ENCODE results near the gene CACNA1D.
A peak's percentile ranks its signal among the peaks of the same experiment; 100 is the strongest.

The CACNA1D gene

GRCh38 chr3:53801319-53801718 lies 306.9 kb downstream of the CACNA1D start:
- H3K4me3 ChIP-seq (ENCODE audit: low read length), result no peak overlapping the region
- DNase-seq (ENCODE audit: low read depth), result no peak
- TF ChIP-seq CTCF (conservative IDR thresholded peaks at IDR 0.05; ENCODE audit: low read depth, low read length), result no peak

- no peak for TF ChIP-seq CTCF (conservative IDR thresholded peaks at IDR 0.05; ENCODE audit: low read depth, low read length)
- no peak overlapping the region for H3K4me3 ChIP-seq (ENCODE audit: low read length)
- DNase-seq (ENCODE audit: low read depth), result no peak
These were observed 308.0 kb downstream of the CACNA1D start for GRCh38 chr3:53802256-53802880.

DNA sequence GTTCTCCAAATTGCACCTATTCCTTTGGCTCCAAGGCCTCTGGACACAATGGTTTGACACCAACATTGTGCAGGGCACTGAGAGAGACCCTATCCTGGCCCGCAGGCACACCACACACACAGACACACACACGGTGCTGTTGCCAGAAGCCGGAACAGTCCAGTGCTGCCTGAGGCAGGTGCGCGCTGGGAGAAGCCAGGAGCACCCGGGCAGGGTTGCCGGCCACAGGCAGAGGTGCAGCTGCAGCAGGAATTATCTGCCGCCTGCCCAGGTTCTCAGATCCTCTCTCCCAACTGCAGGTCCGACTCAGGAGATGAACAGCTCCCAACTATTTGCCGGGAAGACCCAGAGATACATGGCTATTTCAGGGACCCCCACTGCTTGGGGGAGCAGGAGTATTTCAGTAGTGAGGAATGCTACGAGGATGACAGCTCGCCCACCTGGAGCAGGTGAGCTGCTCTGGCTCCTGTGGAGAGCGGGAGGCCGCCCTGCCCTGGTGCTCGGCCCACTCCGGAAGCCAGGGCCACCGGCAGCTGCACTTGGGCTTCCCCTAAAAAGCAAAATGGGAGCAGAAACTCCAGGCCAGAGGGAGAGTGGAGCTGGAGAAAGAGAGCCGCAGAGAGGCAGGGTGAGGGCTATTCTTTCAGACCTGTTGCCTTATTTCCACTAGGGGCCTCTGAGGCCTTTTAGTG lies 308.9 kb downstream of the CACNA1D start:
- H3K4me3 ChIP-seq (ENCODE audit: low read length), result no peak overlapping the region
- DNase-seq (ENCODE audit: low read depth), result no peak
- no peak for TF ChIP-seq CTCF (conservative IDR thresholded peaks at IDR 0.05; ENCODE audit: low read depth, low read length)

- TF ChIP-seq CTCF (conservative IDR thresholded peaks at IDR 0.05; ENCODE audit: low read depth, low read length), result no peak
- no peak overlapping the region for H3K4me3 ChIP-seq (ENCODE audit: low read length)
- DNase-seq (ENCODE audit: low read depth), result no peak
These were observed 309.6 kb downstream of the CACNA1D start for GRCh38 chr3:53803816-53804695.

- no peak overlapping the region for H3K4me3 ChIP-seq (ENCODE audit: low read length)
- peak; percentile 34 for DNase-seq (ENCODE audit: low read depth)
- no peak for TF ChIP-seq CTCF (conservative IDR thresholded peaks at IDR 0.05; ENCODE audit: low read depth, low read length)
These were observed 310.5 kb downstream of the CACNA1D start for GRCh38 chr3:53804697-53805462.

GRCh38 chr3:53805463-53806159 lies 311.2 kb downstream of the CACNA1D start:
- no peak overlapping the region for H3K4me3 ChIP-seq (ENCODE audit: low read length)
- no peak for DNase-seq (ENCODE audit: low read depth)
- no peak for TF ChIP-seq CTCF (conservative IDR thresholded peaks at IDR 0.05; ENCODE audit: low read depth, low read length)
